ENCODE data around the gene OR10A5. TPM values are rescaled to one million over a fixed set of nuclear protein-coding genes. Genes with fewer than 3 reads are reported as not detected.

OR10A5 gene
- total and polyA plus RNA-seq, 2 experiments from 2014 or later: 0.37 TPM; not detected in 1

- peak; percentile 62 for ATAC-seq
Observed at GRCh38 chr11:6894097-6894496, 48.6 kb downstream of the OR10A5 start.

More at GRCh38 chr11:6894097-6894496, 48.6 kb downstream of the OR10A5 start:
- TF ChIP-seq ZNF462 (CRISPR knock-in tag; IDR thresholded peaks at IDR 0.05) (no peak), CTCF (conservative IDR thresholded peaks at IDR 0.05; ENCODE audit: low read depth in 2 of 2) (peak; percentile 14 to 25; a peak in 2 of 4 replicates), JUNB (IDR thresholded peaks at IDR 0.05; ENCODE audit: unreplicated experiment) (no peak), ZNF114 (CRISPR knock-in tag; IDR thresholded peaks at IDR 0.05) (no peak), NANOG (IDR thresholded peaks at IDR 0.05; ENCODE audit: borderline replicate concordance) (no peak), REST (IDR thresholded peaks at IDR 0.05; ENCODE audit: unreplicated experiment) (no peak)
- no peaks in the 10 kb centered on the region for H3F3A ChIP-seq (replicated peaks; ENCODE audit: low read depth)
- Mint-ChIP-seq H3K27ac (no peak overlapping the region), H3K36me3 (ENCODE audit: low read depth) (no peaks in the 10 kb centered on the region), H3K4me3 (no peak overlapping the region), H3K4me1 (no peaks in the 10 kb centered on the region), H3K27me3 (ENCODE audit: insufficient read depth, low read depth, poor library complexity) (no peaks in the 10 kb centered on the region), H3K9me3 (no peaks in the 10 kb centered on the region)
- no peaks in the 10 kb centered on the region for H3K36me3 ChIP-seq (ENCODE audit: insufficient read depth)
- H3K27me3 ChIP-seq (ENCODE audit: insufficient read depth): no peaks in the 10 kb centered on the region
- H2AFZ ChIP-seq: no peak overlapping the region
- no peak overlapping the region for H3K4me3 ChIP-seq
- H3K79me2 ChIP-seq (replicated peaks; ENCODE audit: insufficient read depth): no peaks in the 10 kb centered on the region
- no peak overlapping the region for H3K4me2 ChIP-seq
- H3K27ac ChIP-seq (ENCODE audit: low read depth): no peak overlapping the region
- H3K9me2 ChIP-seq (ENCODE audit: insufficient read depth): no peaks in the 10 kb centered on the region
- no peaks in the 10 kb centered on the region for H3K4me1 ChIP-seq (ENCODE audit: insufficient read depth)
- H4K20me1 ChIP-seq (replicated peaks; ENCODE audit: insufficient read depth): no peaks in the 10 kb centered on the region
- peak; percentile 39 for DNase-seq (ENCODE audit: low spot score)

Measured in GM23338 (cell line).